Gastrocnemius medialis (tissue), 4 donors: Measurements from ENCODE around the gene RBM38. TPM values are rescaled to one million over a fixed set of nuclear protein-coding genes. Genes with fewer than 3 reads are reported as not detected.

Experiments
- ATAC-seq, 2 donors: fragments of 150-250 bp; one replicate each; pipeline ENCODE4 v1.9.1; 2016
- DNase-seq, 2 donors: peaks; one replicate each; pipeline ENCODE4 v3.0.0-alpha.2; 2019
- H3K27ac ChIP-seq, 4 donors: fragments of 200-600 bp; sonication (generic); 1 replicate in 1 of 4; 2 replicates in 3 of 4; pipeline ENCODE4 v1.5.1; 2016 to 2018; ENCODE audit warnings: mild to moderate bottlenecking in 2 of 4, moderate library complexity in 1 of 4
- H3K27me3 ChIP-seq, 3 donors: fragments of 200-600 bp; sonication (generic) in 2 of 3; 1 replicate in 1 of 3; 2 replicates in 2 of 3; pipeline versions ENCODE4 v1.5.1 to v1.6.0; 2016 to 2019; ENCODE audit warnings: mild to moderate bottlenecking in 1 of 3, moderate library complexity in 1 of 3
- H3K36me3 ChIP-seq, 2 donors: fragments of 200-600 bp; sonication (generic) in 1 of 2; one replicate each; pipeline ENCODE4 v1.5.1; 2017 to 2018
- H3K4me1 ChIP-seq, 2 donors: fragments of 200-600 bp; sonication (generic) in 1 of 2; one replicate each; pipeline ENCODE4 v1.5.1; 2016 to 2017; ENCODE audit warnings: mild to moderate bottlenecking in 2 of 2
- H3K4me3 ChIP-seq, 4 donors: fragments of 200-600 bp; sonication (generic) in 3 of 4; 1 replicate in 1 of 4; 2 replicates in 3 of 4; pipeline ENCODE4 v1.5.1; 2016 to 2019; ENCODE audit warnings: mild to moderate bottlenecking in 2 of 4
- H3K9me3 ChIP-seq, 3 donors: fragments of 200-600 bp; sonication (generic) in 2 of 3; 1 replicate in 1 of 3; 2 replicates in 2 of 3; pipeline ENCODE4 v1.5.1; 2016 to 2019
- CTCF ChIP-seq, 5 experiments: fragments of 450-650 bp in 3 of 5; fragments of 200-600 bp in 2 of 5; sonication (generic) in 2 of 5; IDR thresholded peaks in 4 of 5; conservative IDR thresholded peaks in 1 of 5; 1 replicate in 4 of 5; 2 replicates in 1 of 5; pipeline ENCODE4 v1.5.1; 2016 to 2019; ENCODE audit warnings: antibody characterized with exemption in 5 of 5, mild to moderate bottlenecking in 3 of 5, moderate library complexity in 3 of 5
- POLR2A ChIP-seq, 2 donors: fragments of 450-650 bp; IDR thresholded peaks; one replicate each; pipeline ENCODE4 v1.6.1; 2017; ENCODE audit warnings: antibody characterized with exemption in 2 of 2, mild to moderate bottlenecking in 2 of 2, moderate library complexity in 2 of 2
- in situ Hi-C, 4 donors: fragments of 200-750 bp; cut with MboI; loops; one replicate each; pipeline versions ENCODE4 v1.15.0 to v1.8.0; 2017; ENCODE audit warnings: low sequenced_read_pairs in 4 of 4
- intact Hi-C: fragments of 100-400 bp; cut with DNase I; formaldehyde crosslinking; loops from one replicate; pipeline ENCODE4 v1.15.1; 2023; ENCODE audit warnings: low total_unique reads
- total RNA-seq, 4 donors: library from RNA; depleted of rRNA; stranded (reverse); fragments of >200 nt; gene quantifications; one replicate each; pipeline versions ENCODE4 v1.1.0 to v1.2.3, GENCODE V29; 2016

RBM38 gene
- total RNA-seq, 4 donors from 2014 or later = 56.7 to 229 (median 177) TPM

GRCh38 chr20:57379263-57379647, 11.9 kb upstream of the RBM38 start:
- H3K4me1 ChIP-seq = no peaks in the 10 kb centered on the region
- H3K27ac ChIP-seq = no peak overlapping the region
- no peaks in the 10 kb centered on the region for H3K27me3 ChIP-seq
- TF ChIP-seq POLR2A (IDR thresholded peaks at IDR 0.05) (no peak), CTCF (IDR thresholded peaks at IDR 0.05 in 4 of 5, conservative IDR thresholded peaks at IDR 0.05 in 1 of 5) (no peak)
- ATAC-seq (no peak), DNase-seq (no peak)
- H3K4me3 ChIP-seq = no peak overlapping the region
- intact Hi-C loops = no loop called here
- no peaks in the 10 kb centered on the region for H3K9me3 ChIP-seq
- H3K36me3 ChIP-seq = peaks cover 0 to 44% of the 10 kb centered on the region in 2 donors
- in situ Hi-C loops = loop anchor here in 3 of 4 donors (5.0 to 25.0 kb wide), 4 partner anchors 118 to 833 kb away; partner anchors contain the start of gene PMEPA1 (in 1 of the 3)

GRCh38 chr20:57380081-57380750, 11.0 kb upstream of the RBM38 start:
- no peak overlapping the region for H3K4me3 ChIP-seq

GRCh38 chr20:57381596-57382503, 9.3 kb upstream of the RBM38 start:
- intact Hi-C loops (loop anchor here (1.0 to 10.0 kb wide), 2 partner anchors 113 to 213 kb away; no protein-coding TSS in a partner anchor), in situ Hi-C loops (loop anchor here in 3 of 4 donors (25.0 kb wide), 2 partner anchors 330 to 830 kb away; partner anchors contain the start of gene PMEPA1 (in 1 of the 3))
- Histone ChIP-seq H3K4me3 (no peak overlapping the region), H3K27me3 (no peaks in the 10 kb centered on the region), H3K9me3 (no peaks in the 10 kb centered on the region), H3K27ac (peak overlapping the region in 1 of 4 donors; percentile 40), H3K36me3 (peaks cover 0 to 18% of the 10 kb centered on the region in 2 donors), H3K4me1 (no peaks in the 10 kb centered on the region)
- DNase-seq (peak in 1 of 2 donors; percentile 77), ATAC-seq (peak; percentile 74 to 79)
- TF ChIP-seq POLR2A (IDR thresholded peaks at IDR 0.05) (no peak), CTCF (IDR thresholded peaks at IDR 0.05 in 4 of 5, conservative IDR thresholded peaks at IDR 0.05 in 1 of 5) (peak; percentile 86 to 95 (median 93))

More at GRCh38 chr20:57380081-57380750, 11.0 kb upstream of the RBM38 start:
- Histone ChIP-seq H3K36me3 (peaks cover 0 to 34% of the 10 kb centered on the region in 2 donors), H3K9me3 (no peaks in the 10 kb centered on the region), H3K27me3 (no peaks in the 10 kb centered on the region), H3K27ac (no peak overlapping the region), H3K4me1 (no peaks in the 10 kb centered on the region)
- ATAC-seq (no peak), DNase-seq (no peak)
- no peak for TF ChIP-seq POLR2A (IDR thresholded peaks at IDR 0.05)
- no peak for TF ChIP-seq CTCF (IDR thresholded peaks at IDR 0.05 in 4 of 5, conservative IDR thresholded peaks at IDR 0.05 in 1 of 5)
- intact Hi-C loops = loop anchor here (10.0 kb wide), 1 partner anchor 215 kb away; no protein-coding TSS in a partner anchor
- in situ Hi-C loops = loop anchor here in 3 of 4 donors (25.0 kb wide), 2 partner anchors 332 to 832 kb away; partner anchors contain the start of gene PMEPA1 (in 1 of the 3)

GRCh38 chr20:57382516-57382915, 8.7 kb upstream of the RBM38 start:
- Histone ChIP-seq H3K27ac (no peak overlapping the region), H3K4me3 (no peak overlapping the region), H3K9me3 (no peaks in the 10 kb centered on the region), H3K36me3 (peaks cover 0 to 12% of the 10 kb centered on the region in 2 donors), H3K27me3 (no peaks in the 10 kb centered on the region), H3K4me1 (no peaks in the 10 kb centered on the region)
- no peak for DNase-seq
- TF ChIP-seq POLR2A (IDR thresholded peaks at IDR 0.05) = no peak
- TF ChIP-seq CTCF (IDR thresholded peaks at IDR 0.05 in 4 of 5, conservative IDR thresholded peaks at IDR 0.05 in 1 of 5) = no peak
- intact Hi-C loops = loop anchor here (10.0 kb wide), 1 partner anchor 212 kb away; no protein-coding TSS in a partner anchor
- in situ Hi-C loops = loop anchor here in 3 of 4 donors (25.0 kb wide), 2 partner anchors 330 to 830 kb away; partner anchors contain the start of gene PMEPA1 (in 1 of the 3)
- no peak for ATAC-seq
